GM20431 (cell line): ENCODE results near the gene PML.
"Not testable (repeated sequence)": the region's sequence is repeated elsewhere in the genome, so short reads cannot be mapped to it uniquely, and the experiment has no call there.

Experiments used
- in situ Hi-C: fragments of 300-500 bp; cut with MseI, MboI; formaldehyde crosslinking; loops from one replicate; pipeline ENCODE4 v1.15.0; 2020; ENCODE audit warnings: low sequenced_read_pairs; ENCODE audit not compliant: unreplicated experiment

Gene PML

GRCh38 chr15:74053517-74053916 lies 59.0 kb downstream of the PML start:
- in situ Hi-C loops, result loop anchor here (10.0 kb wide), 1 partner anchor 271 kb away; no protein-coding TSS in a partner anchor

DNA sequence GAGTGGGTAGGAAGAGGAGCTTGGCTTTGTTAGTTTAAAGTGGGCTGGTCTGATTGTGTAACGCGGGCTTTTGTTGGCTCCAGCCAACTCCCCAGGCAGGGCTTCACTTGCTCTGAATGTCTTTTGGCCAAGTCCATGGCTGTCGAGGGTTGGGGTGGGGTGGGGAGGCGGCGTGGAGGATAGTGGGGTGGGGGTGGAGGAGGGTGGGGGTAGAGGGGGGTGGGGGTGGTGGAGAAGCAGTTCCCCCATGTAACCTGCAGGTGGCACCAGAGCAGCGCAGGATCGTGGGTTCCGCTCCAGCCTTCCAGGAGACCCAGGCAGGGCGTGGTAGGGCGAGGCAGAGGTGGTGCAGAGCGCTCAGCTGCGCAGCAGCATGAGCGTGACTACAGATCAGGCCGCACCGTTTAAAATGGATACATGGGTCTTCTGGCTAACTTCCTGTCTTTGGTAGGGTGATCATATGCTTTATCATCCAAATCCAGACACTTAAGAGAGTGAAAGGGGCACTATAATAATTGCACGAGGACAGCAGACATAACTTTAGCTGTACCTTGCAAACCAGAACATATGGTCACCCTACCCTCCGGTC lies 59.5 kb downstream of the PML start:
- in situ Hi-C loops, result loop anchor here (10.0 kb wide), 1 partner anchor 271 kb away; no protein-coding TSS in a partner anchor

DNA sequence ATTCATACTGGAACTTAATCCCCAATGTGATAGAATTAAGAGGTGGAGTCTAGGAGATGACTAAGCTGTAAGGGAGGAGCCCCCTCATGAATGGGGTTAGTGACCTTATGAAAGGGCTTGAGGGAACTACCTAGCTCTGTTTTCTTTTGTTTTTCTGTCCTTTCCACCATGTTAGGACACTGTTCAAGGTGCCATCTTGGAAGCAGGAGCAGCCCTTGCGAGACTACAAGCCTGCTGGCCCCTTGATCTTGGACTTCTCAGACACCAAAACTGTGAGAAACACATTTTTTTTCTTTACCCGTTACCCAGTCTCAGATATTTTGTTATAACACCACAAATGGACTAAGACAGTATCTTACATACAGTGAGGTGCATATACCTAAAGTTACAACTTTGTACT lies 61.3 kb downstream of the PML start:
- in situ Hi-C loops, result loop anchor here (10.0 kb wide), 1 partner anchor 269 kb away; no protein-coding TSS in a partner anchor

- in situ Hi-C loops, result loop anchor here (10.0 kb wide), 1 partner anchor 268 kb away; no protein-coding TSS in a partner anchor
Measured at GRCh38 chr15:74056330-74056729, 61.8 kb downstream of the PML start.

- in situ Hi-C loops, result loop anchor here (10.0 kb wide), 1 partner anchor 266 kb away; no protein-coding TSS in a partner anchor
Measured at GRCh38 chr15:74059050-74059833, 64.7 kb downstream of the PML start.

GRCh38 chr15:74060251-74060650 lies 65.7 kb downstream of the PML start:
- in situ Hi-C loops, result no loop called here

DNA sequence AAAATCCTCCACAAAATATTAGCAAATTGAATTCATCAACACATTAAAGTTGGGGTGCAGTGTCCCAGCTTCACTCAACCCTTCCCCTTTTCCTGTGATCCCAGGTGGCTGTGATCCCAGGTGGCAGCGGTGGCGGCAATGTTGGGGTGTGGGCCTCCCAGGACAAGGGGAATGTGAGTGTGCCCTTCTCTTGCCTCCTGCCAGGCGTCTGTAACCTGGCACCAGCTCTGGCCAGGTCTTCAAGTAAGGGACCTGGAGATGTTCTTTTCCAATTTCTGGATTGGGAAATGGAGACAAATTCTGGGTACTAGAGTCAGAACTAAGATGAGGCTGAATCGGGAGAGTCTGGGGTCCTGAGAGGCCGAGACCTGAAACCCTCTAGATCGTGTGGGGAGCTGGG lies 67.7 kb downstream of the PML start:
- in situ Hi-C loops, result no loop called here

- in situ Hi-C loops, result no loop called here
Measured at GRCh38 chr15:74062671-74063070, 68.2 kb downstream of the PML start.

DNA sequence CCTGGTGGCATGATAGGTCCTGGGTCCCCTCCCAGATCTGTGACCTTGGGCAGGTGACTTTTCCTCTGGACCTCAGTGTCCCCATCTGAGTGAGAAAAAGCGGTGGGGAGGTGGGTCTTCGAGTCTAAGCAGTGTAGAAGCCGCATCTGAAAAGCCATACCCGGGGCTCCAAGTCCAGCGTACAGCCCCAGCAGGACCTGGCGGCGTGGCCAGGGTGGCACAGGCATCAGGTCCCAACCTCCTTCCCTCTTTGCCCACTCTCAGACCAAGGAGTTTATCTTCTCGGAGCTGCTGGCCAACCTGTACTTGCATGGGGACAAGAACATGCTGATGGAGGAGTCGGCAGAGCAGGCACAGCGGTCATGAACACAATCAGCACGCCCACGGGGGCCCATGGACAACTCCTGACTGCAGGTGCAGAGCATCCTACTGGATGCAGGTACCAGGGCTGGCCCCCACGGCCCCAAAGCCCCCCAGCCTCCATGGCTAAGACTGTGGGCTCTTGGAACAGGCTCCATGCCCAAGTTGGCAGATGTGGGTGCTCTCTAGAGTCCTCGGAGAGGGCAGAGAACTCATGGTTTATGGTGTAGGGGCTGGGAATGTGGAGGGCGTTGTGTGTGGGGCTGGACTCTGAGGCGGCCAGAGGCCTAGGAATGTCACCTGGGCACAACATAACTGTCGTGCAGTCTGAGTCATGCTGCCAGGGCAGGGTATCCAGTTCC lies 69.1 kb downstream of the PML start:
- in situ Hi-C loops, result not testable (repeated sequence)

- in situ Hi-C loops, result not testable (repeated sequence)
Measured at GRCh38 chr15:74064183-74064582, 69.7 kb downstream of the PML start.

DNA sequence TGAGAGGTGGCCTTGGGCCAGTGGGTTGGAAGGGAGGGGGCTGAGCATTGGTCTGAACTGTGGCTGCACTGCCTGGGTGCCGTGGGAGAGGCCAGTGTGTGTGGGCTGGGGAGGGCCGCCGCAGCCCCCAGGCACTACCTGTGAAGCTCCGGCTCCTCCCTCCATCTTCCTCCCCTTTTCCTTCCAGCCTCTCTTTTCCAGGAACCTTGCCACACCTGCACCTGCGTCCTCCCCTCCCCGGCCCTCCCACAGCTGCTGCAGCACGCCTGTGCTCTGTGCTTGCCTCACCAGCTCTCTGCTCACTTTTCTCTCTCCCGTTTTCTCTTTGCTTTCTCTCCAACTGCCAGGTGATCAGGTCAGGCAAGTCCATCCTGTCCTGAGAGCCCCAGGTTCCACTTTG lies 70.3 kb downstream of the PML start:
- in situ Hi-C loops, result not testable (repeated sequence)

- in situ Hi-C loops, result not testable (repeated sequence)
Measured at GRCh38 chr15:74065684-74066411, 71.3 kb downstream of the PML start.

GRCh38 chr15:74071645-74072044 lies 77.1 kb downstream of the PML start:
- in situ Hi-C loops, result not testable (repeated sequence)

DNA sequence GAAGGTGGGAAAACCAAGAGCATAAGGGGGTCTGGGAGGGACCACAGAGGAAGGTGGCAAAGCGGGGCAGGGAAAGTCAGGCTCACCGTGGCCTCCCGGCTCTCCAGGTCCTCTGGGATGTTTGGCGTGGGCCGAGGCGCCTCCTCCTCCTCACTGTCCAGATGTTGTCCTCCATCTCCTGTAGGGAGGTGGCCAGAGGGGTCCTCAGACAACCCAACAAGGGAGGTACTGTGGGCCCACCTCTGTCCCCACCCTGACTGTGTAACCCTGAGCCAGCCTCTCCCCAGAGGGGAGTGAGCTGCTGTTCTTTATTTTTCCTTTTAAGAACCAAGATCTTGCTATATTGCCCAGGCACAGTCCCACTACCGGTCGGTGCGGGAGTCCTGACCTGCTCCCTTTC lies 77.6 kb downstream of the PML start:
- in situ Hi-C loops, result not testable (repeated sequence)

DNA sequence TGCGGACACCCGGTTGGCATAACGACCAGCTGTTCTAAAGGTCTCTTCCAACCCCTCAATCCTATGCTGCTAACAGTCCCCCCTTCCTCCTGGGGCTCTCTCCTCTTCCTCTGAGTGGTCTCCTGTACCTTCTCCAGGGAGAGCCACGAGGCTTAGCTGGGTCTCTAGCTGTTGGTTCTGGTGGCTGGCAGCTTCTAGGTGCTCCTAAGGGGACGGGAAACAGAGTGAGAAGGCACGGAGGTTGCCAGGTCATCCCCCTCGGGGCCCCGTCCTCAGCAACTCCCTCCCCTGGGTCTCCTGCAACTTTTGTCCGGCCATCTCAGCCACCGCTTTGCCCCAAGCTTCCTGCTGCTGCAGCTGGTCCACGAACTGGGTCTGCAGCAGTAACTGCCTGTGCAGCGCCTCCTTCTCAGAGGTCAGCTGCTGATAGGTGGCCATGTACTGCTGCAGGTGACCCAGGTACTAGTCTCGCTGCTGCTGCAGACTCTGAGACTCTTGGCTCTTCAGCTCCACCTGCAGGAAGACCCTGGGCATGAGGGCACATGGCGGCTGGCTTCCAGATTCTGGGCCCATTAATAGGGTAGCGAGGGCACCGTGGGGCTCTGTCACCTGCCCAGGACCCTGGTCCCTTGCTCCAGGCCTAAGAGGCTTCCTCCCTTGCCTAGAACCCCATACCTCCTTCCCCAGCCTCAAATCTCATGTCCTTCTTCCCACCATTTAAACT lies 78.3 kb downstream of the PML start:
- in situ Hi-C loops, result not testable (repeated sequence)

GRCh38 chr15:74075781-74076180 lies 81.3 kb downstream of the PML start:
- in situ Hi-C loops, result not testable (repeated sequence)

DNA sequence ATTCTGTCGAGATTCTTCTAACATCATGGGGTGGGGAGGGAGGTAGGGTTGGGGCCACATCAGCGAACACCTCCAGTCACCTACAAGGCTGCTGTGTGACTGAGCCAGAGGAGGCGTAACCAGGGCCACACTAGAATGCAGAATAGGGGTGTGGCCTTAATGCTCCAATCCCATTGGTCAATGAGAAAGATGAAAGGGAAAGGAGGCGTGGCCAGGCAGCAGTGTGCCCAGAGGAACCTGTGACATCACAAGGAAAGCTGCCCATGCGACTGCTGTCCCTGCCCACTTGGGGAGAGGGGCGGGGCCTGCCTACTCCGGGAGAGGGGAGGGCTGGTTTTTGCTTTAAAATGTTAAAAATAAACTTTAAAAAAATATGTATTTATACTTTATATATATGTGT lies 87.9 kb downstream of the PML start, which contains the start of gene GOLGA6A:
Gene GOLGA6A (minus strand): TSS at position 101 of the 400 bp plus-strand sequence. CDS start 41 bp downstream, at position 60.
- in situ Hi-C loops, result not testable (repeated sequence)

GRCh38 chr15:74094567-74094966 lies 100.1 kb downstream of the PML start:
- in situ Hi-C loops, result not testable (repeated sequence)

GRCh38 chr15:74095610-74096009 lies 101.1 kb downstream of the PML start:
- in situ Hi-C loops, result not testable (repeated sequence)
